GM23338 (cell line): Measurements from ENCODE around the gene SERTAD1. TPM values are rescaled to one million over a fixed set of nuclear protein-coding genes. Genes with fewer than 3 reads are reported as not detected.

ENCODE experiments used
- ATAC-seq: fragments of 200-7000 bp; cut with Tn5 transposase; 3 replicates; pipeline ENCODE4 v1.9.1; 2020
- DNase-seq: peaks from one replicate; pipeline ENCODE4 v3.0.0-alpha.2; 2015; ENCODE audit warnings: low spot score
- H2AFZ ChIP-seq: fragments of 200-600 bp; sonication (generic); 2 replicates; pipeline ENCODE4 v1.8.0; 2016; ENCODE audit warnings: antibody characterized with exemption, mild to moderate bottlenecking, moderate library complexity
- H3F3A ChIP-seq: fragments of 200-600 bp; sonication (generic); replicated peaks from 2 replicates; pipeline ENCODE4 v1.8.0; 2017; ENCODE audit warnings: antibody characterized with exemption, mixed run types, low read depth
- H3K27ac ChIP-seq: fragments of 200-600 bp; sonication (generic); 2 replicates; pipeline ENCODE4 v1.6.1; 2016; ENCODE audit warnings: low read depth
- H3K27me3 ChIP-seq: fragments of 200-600 bp; sonication (generic); 2 replicates; pipeline ENCODE4 v1.8.0; 2016; ENCODE audit warnings: mild to moderate bottlenecking, mixed run types, moderate library complexity; ENCODE audit not compliant: insufficient read depth
- H3K36me3 ChIP-seq: fragments of 200-600 bp; sonication (generic); 2 replicates; pipeline ENCODE4 v1.8.0; 2016; ENCODE audit warnings: mild to moderate bottlenecking; ENCODE audit not compliant: insufficient read depth
- H3K4me1 ChIP-seq: fragments of 200-600 bp; sonication (generic); 2 replicates; pipeline ENCODE4 v1.8.0; 2016; ENCODE audit warnings: mild to moderate bottlenecking, moderate library complexity; ENCODE audit not compliant: insufficient read depth
- H3K4me2 ChIP-seq: fragments of 200-600 bp; sonication (generic); 2 replicates; pipeline ENCODE4 v1.7.1; 2017; ENCODE audit warnings: mixed run types
- H3K4me3 ChIP-seq: fragments of 200-600 bp; sonication (generic); 2 replicates; pipeline ENCODE4 v1.6.1; 2016; ENCODE audit warnings: mixed run types
- H3K79me2 ChIP-seq: fragments of 200-600 bp; sonication (generic); replicated peaks from 2 replicates; pipeline ENCODE4 v1.8.0; 2017; ENCODE audit warnings: mild to moderate bottlenecking; ENCODE audit not compliant: insufficient read depth
- H3K9me2 ChIP-seq: fragments of 200-600 bp; sonication (generic); 2 replicates; pipeline ENCODE4 v1.8.0; 2017; ENCODE audit not compliant: insufficient read depth
- H4K20me1 ChIP-seq: fragments of 200-600 bp; sonication (generic); replicated peaks from 2 replicates; pipeline ENCODE4 v1.8.0; 2017; ENCODE audit warnings: mild to moderate bottlenecking; ENCODE audit not compliant: insufficient read depth
- H3K27ac Mint-ChIP-seq: 2 replicates; pipeline ENCODE4 v1.8.0; 2020; ENCODE audit warnings: inconsistent platforms, mild to moderate bottlenecking, moderate library complexity, mixed read lengths
- H3K27me3 Mint-ChIP-seq: 3 replicates; pipeline ENCODE4 v1.8.0; 2022; ENCODE audit warnings: low read depth, mild to moderate bottlenecking, moderate library complexity, mixed read lengths, inconsistent platforms; ENCODE audit not compliant: insufficient read depth, poor library complexity
- H3K36me3 Mint-ChIP-seq: 3 replicates; pipeline ENCODE4 v1.8.0; 2021; ENCODE audit warnings: low read depth, mild to moderate bottlenecking, inconsistent platforms, moderate library complexity, mixed read lengths
- H3K4me1 Mint-ChIP-seq: 3 replicates; pipeline ENCODE4 v1.8.0; 2020; ENCODE audit warnings: mild to moderate bottlenecking, inconsistent platforms, mixed read lengths
- H3K4me3 Mint-ChIP-seq: 3 replicates; pipeline ENCODE4 v1.8.0; 2021; ENCODE audit warnings: moderate library complexity, mild to moderate bottlenecking, inconsistent platforms, mixed read lengths
- H3K9me3 Mint-ChIP-seq: 3 replicates; pipeline ENCODE4 v1.8.0; 2020; ENCODE audit warnings: moderate library complexity, mild to moderate bottlenecking, inconsistent platforms, mixed read lengths
- CTCF ChIP-seq, 2 experiments: fragments of 200-600 bp in 1 of 2; sonication (generic) in 1 of 2; conservative IDR thresholded peaks; 2 replicates each; pipeline versions ENCODE4 v1.5.1 to v1.6.1; 2016 to 2017; ENCODE audit warnings: antibody characterized with exemption in 2 of 2, low read depth in 2 of 2, mild to moderate bottlenecking in 2 of 2, moderate library complexity in 1 of 2
- EZH2 ChIP-seq: fragments of 200-600 bp; sonication (generic); IDR thresholded peaks from one replicate; pipeline ENCODE4 v1.8.0; 2017; ENCODE audit warnings: antibody characterized with exemption, mild to moderate bottlenecking, low read depth; ENCODE audit not compliant: unreplicated experiment
- EZH2phosphoT487 ChIP-seq: fragments of 200-600 bp; sonication (generic); IDR thresholded peaks from one replicate; pipeline ENCODE4 v1.8.1; 2018; ENCODE audit warnings: antibody characterized with exemption; ENCODE audit not compliant: unreplicated experiment
- JUNB ChIP-seq: IDR thresholded peaks from one replicate; pipeline ENCODE4 v1.6.1; 2016; ENCODE audit warnings: antibody characterized with exemption; ENCODE audit not compliant: unreplicated experiment
- NANOG ChIP-seq: IDR thresholded peaks from 2 replicates; pipeline ENCODE4 v1.6.1; 2016; ENCODE audit warnings: antibody characterized with exemption, borderline replicate concordance
- POLR2AphosphoS5 ChIP-seq: IDR thresholded peaks from 2 replicates; pipeline ENCODE4 v1.6.1; 2016; ENCODE audit warnings: antibody characterized with exemption, low read depth
- STAT1 ChIP-seq: IDR thresholded peaks from one replicate; pipeline ENCODE4 v1.6.1; 2016; ENCODE audit warnings: antibody characterized with exemption; ENCODE audit not compliant: unreplicated experiment
- ZNF462 ChIP-seq: fragments of 250-450 bp; sonication (Bioruptor Pico); IDR thresholded peaks from 2 replicates; pipeline ENCODE4 v1.5.0; 2020; ENCODE audit warnings: mild to moderate bottlenecking, moderate library complexity
- polyA plus RNA-seq: library from polyadenylated mRNA; unstranded; fragments of >200 nt; fragmentation: Nextera tagmentation; extraction: Ambion mirVana; gene quantifications from 2 replicates; pipeline ENCODE4 v1.2.1, GENCODE V29; 2016
- total RNA-seq: library from RNA; depleted of rRNA; stranded (reverse); fragments of >200 nt; shearing (Covaris generic); gene quantifications from 2 replicates; pipeline ENCODE4 v1.2.3, GENCODE V29; 2014
- TF ChIP-seq, protein P1 (sequence below): IDR thresholded peaks from 2 replicates; pipeline ENCODE4 v1.6.1; 2016; ENCODE audit warnings: antibody characterized with exemption

Gene SERTAD1
- total and polyA plus RNA-seq, 2 experiments from 2014 or later: 4.6 to 9.1 TPM

DNA sequence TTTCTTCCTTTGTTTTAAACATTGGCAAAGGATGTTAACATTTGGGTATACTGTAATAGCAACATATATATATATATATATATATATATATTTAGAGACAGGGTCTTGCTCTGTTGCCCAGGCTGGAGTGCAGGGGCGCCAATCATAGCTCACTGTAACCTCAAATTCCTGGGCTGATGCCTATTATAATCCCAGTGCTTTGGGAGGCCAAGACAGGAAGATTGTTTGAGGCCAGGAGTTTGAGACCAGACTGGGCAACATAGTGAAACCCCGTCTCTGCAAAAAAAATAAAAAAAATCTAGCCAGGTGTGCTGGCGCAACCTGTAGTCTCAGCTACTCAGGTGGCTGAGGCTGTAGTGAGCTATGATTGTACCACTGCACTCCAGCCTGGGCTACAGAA is 34.4 kb upstream of the SERTAD1 start:
- no peaks in the 10 kb centered on the region for H3K36me3 Mint-ChIP-seq
- H3K4me1 Mint-ChIP-seq: peaks cover 4% of the 10 kb centered on the region; the same call in 1 of the 3 replicates
- H3K4me3 ChIP-seq: no peak overlapping the region
- no peak overlapping the region for H3K4me2 ChIP-seq
- no peaks in the 10 kb centered on the region for H3F3A ChIP-seq
- no peak overlapping the region for H3K27ac ChIP-seq
- ATAC-seq (no peak), DNase-seq (no peak)
- H2AFZ ChIP-seq: no peak overlapping the region
- H3K79me2 ChIP-seq: no peaks in the 10 kb centered on the region
- H3K9me3 Mint-ChIP-seq: no peaks in the 10 kb centered on the region
- no peak for TF ChIP-seq NANOG
- no peak for TF ChIP-seq CTCF (conservative IDR thresholded peaks at IDR 0.05; ENCODE audit: low read depth in 2 of 2)
- TF ChIP-seq, protein P1, sequence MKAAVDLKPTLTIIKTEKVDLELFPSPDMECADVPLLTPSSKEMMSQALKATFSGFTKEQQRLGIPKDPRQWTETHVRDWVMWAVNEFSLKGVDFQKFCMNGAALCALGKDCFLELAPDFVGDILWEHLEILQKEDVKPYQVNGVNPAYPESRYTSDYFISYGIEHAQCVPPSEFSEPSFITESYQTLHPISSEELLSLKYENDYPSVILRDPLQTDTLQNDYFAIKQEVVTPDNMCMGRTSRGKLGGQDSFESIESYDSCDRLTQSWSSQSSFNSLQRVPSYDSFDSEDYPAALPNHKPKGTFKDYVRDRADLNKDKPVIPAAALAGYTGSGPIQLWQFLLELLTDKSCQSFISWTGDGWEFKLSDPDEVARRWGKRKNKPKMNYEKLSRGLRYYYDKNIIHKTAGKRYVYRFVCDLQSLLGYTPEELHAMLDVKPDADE: no peak
- TF ChIP-seq JUNB: no peak
- no peak for TF ChIP-seq EZH2
- TF ChIP-seq STAT1: no peak
- no peak for TF ChIP-seq POLR2AphosphoS5
- H4K20me1 ChIP-seq: no peaks in the 10 kb centered on the region
- H3K4me3 Mint-ChIP-seq: no peak overlapping the region
- H3K4me1 ChIP-seq: no peaks in the 10 kb centered on the region; the same call in 1 of the 2 replicates
- peaks cover 16% of the 10 kb centered on the region for H3K27me3 Mint-ChIP-seq
- no peaks in the 10 kb centered on the region for H3K9me2 ChIP-seq
- H3K27ac Mint-ChIP-seq: no peak overlapping the region
- H3K27me3 ChIP-seq: no peaks in the 10 kb centered on the region
- no peaks in the 10 kb centered on the region for H3K36me3 ChIP-seq

GRCh38 chr19:40458597-40458974 is 32.8 kb upstream of the SERTAD1 start:
- Histone ChIP-seq H4K20me1 (no peaks in the 10 kb centered on the region), H3K4me1 (no peaks in the 10 kb centered on the region), H3F3A (no peaks in the 10 kb centered on the region), H3K36me3 (no peaks in the 10 kb centered on the region), H3K4me2 (no peak overlapping the region), H3K9me2 (no peaks in the 10 kb centered on the region), H2AFZ (no peak overlapping the region), H3K79me2 (no peaks in the 10 kb centered on the region), H3K4me3 (no peak overlapping the region), H3K27ac (no peak overlapping the region), H3K27me3 (no peaks in the 10 kb centered on the region)
- no peaks in the 10 kb centered on the region for H3K4me1 Mint-ChIP-seq
- ATAC-seq (no peak), DNase-seq (no peak)
- no peak overlapping the region for H3K4me3 Mint-ChIP-seq
- H3K27me3 Mint-ChIP-seq: peaks cover 9% of the 10 kb centered on the region
- no peaks in the 10 kb centered on the region for H3K9me3 Mint-ChIP-seq
- H3K27ac Mint-ChIP-seq: no peak overlapping the region
- no peaks in the 10 kb centered on the region for H3K36me3 Mint-ChIP-seq
- no peak for TF ChIP-seq NANOG
- no peak for TF ChIP-seq EZH2
- no peak for TF ChIP-seq CTCF (conservative IDR thresholded peaks at IDR 0.05; ENCODE audit: low read depth in 2 of 2)
- TF ChIP-seq, protein P1: no peak
- no peak for TF ChIP-seq EZH2phosphoT487
- no peak for TF ChIP-seq JUNB
- TF ChIP-seq ZNF462 (CRISPR knock-in tag): no peak
